Activated CD8-positive, alpha-beta memory T cell treated with anti-CD3 and anti-CD28 coated beads, Interleukin-2, amount 10 ng/mL, durations not matched to agents 7 days and 5 days (primary cell): ENCODE results near the gene DNAH6. TPM values are rescaled to one million over a fixed set of nuclear protein-coding genes. Genes with fewer than 3 reads are reported as not detected.
A peak's percentile ranks its signal among the peaks of the same experiment; 100 is the strongest.

ENCODE experiments used
- ATAC-seq: fragments of 150-1000 bp; cut with Tn5 transposase; one replicate; pipeline ENCODE4 v1.10.0; 2021; ENCODE audit warnings: moderate library complexity
- CTCF ChIA-PET: fragments of 350-600 bp; sonication (Branson Sonifier 250); formaldehyde crosslinking; loops from one replicate; lab custom pipeline; 2021; ENCODE audit warnings: antibody characterized with exemption; lab: Charles Lee
- DNase-seq: peaks from one replicate; pipeline ENCODE4 v3.0.0-alpha.2; 2020
- H3K27ac Mint-ChIP-seq: one replicate; pipeline ENCODE4 v1.8.0; 2021; ENCODE audit warnings: mild to moderate bottlenecking, mixed read lengths
- H3K27me3 Mint-ChIP-seq: one replicate; pipeline ENCODE4 v1.8.0; 2021; ENCODE audit warnings: mixed read lengths
- H3K36me3 Mint-ChIP-seq: one replicate; pipeline ENCODE4 v1.8.0; 2021; ENCODE audit warnings: mild to moderate bottlenecking, mixed read lengths
- H3K4me1 Mint-ChIP-seq: one replicate; pipeline ENCODE4 v1.8.0; 2021; ENCODE audit warnings: mixed read lengths
- H3K4me3 Mint-ChIP-seq: one replicate; pipeline ENCODE4 v1.8.0; 2021; ENCODE audit warnings: mild to moderate bottlenecking, moderate library complexity, mixed read lengths
- H3K9me3 Mint-ChIP-seq: one replicate; pipeline ENCODE4 v1.8.0; 2022; ENCODE audit warnings: low read depth, mixed read lengths
- total RNA-seq, 2 experiments: library from RNA; stranded (reverse); gene quantifications; one replicate each; pipeline ENCODE4 v1.2.3, GENCODE V29; 2021

DNAH6 gene
- total RNA-seq, 2 experiments from 2014 or later: 0.63 to 0.85 TPM

- Mint-ChIP-seq H3K27me3 (no peaks in the 10 kb centered on the region), H3K9me3 (peaks cover 4% of the 10 kb centered on the region), H3K4me1 (peaks cover 5% of the 10 kb centered on the region), H3K27ac (no peak overlapping the region), H3K4me3 (no peak overlapping the region), H3K36me3 (no peaks in the 10 kb centered on the region)
- no peak for DNase-seq
- no peak for ATAC-seq
- CTCF ChIA-PET: no interaction called here
Observed at GRCh38 chr2:84792856-84793522, 276.7 kb downstream of the DNAH6 start.

DNA sequence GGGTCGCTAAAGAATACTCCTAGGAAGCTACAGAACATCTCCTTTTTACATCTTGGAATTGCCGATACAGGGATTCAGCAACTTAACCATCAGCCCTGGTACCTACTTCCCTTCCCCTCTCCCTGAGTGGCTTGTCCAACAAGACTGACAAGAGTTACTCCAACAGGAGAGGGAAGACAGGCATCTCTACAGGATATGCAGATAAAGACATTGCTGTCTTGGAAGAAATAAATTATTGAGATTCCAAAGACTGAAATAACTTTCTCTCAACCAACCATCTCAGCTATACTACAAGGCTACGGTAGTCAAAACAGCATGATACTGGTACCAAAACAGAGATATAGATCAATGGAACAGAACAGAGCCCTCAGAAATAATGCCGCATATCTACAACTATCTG, 277.3 kb downstream of the DNAH6 start:
- H3K9me3 Mint-ChIP-seq: peaks cover 4% of the 10 kb centered on the region
- H3K27ac Mint-ChIP-seq: no peak overlapping the region
- no peaks in the 10 kb centered on the region for H3K27me3 Mint-ChIP-seq
- H3K4me3 Mint-ChIP-seq: no peak overlapping the region
- DNase-seq (no peak), ATAC-seq (no peak)
- H3K4me1 Mint-ChIP-seq: peaks cover 5% of the 10 kb centered on the region
- CTCF ChIA-PET: no interaction called here
- no peaks in the 10 kb centered on the region for H3K36me3 Mint-ChIP-seq

DNA sequence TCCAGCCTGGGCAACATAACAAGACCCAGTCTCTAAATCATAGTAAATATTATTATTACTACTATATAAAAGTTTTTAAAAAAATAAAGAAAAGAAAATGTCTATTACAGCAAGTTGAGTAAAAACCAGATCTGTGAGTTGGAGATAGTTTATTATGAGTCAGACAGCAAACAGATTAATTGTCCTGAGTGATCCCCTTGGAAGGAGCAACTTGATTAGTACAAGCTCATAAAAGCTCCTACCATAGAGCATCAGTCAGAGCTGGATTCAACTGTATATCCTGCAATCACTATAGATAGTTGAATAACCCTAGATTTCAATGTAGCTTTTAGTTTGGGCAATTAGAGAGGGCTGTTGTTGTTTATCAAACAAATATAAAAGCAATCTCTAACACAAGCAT, 280.5 kb downstream of the DNAH6 start:
- H3K9me3 Mint-ChIP-seq: peaks cover 4% of the 10 kb centered on the region
- H3K4me1 Mint-ChIP-seq: peaks cover 14% of the 10 kb centered on the region
- DNase-seq (no peak), ATAC-seq (no peak)
- no peak overlapping the region for H3K4me3 Mint-ChIP-seq
- H3K27me3 Mint-ChIP-seq: no peaks in the 10 kb centered on the region
- CTCF ChIA-PET: interaction anchor here (1.2 to 1.4 kb wide), 3 partner anchors 7 to 55 kb away, joined by 3 read pairs; no protein-coding TSS in a partner anchor
- H3K36me3 Mint-ChIP-seq: peaks cover 2% of the 10 kb centered on the region
- no peak overlapping the region for H3K27ac Mint-ChIP-seq

DNA sequence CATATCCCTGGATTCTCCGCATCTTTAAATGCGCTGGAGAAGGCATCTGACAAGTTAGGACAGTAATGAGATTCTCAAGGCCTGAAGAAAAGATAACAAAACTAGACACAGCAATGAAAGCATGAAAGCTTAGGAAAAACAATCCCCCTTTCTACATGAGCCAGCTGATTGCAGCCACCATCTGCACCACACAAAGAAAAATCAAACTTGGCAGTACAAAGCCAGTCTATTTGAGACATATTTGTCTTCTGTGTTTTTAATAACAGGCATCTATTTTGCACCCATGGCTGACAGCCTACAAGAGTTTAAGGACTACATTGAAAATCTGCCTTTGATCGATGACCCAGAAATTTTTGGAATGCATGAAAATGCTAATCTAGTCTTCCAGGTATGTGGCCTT, 281.0 kb downstream of the DNAH6 start:
- H3K27ac Mint-ChIP-seq: no peak overlapping the region
- peaks cover 6% of the 10 kb centered on the region for H3K9me3 Mint-ChIP-seq
- no peak overlapping the region for H3K4me3 Mint-ChIP-seq
- ATAC-seq (no peak), DNase-seq (no peak)
- CTCF ChIA-PET: interaction anchor here (1.2 to 1.4 kb wide), 2 partner anchors 14 to 55 kb away, joined by 3 read pairs; no protein-coding TSS in a partner anchor
- H3K36me3 Mint-ChIP-seq: peaks cover 6% of the 10 kb centered on the region
- H3K27me3 Mint-ChIP-seq: no peaks in the 10 kb centered on the region
- peaks cover 14% of the 10 kb centered on the region for H3K4me1 Mint-ChIP-seq

GRCh38 chr2:84799772-84800171, 283.5 kb downstream of the DNAH6 start:
- peak overlapping the region; percentile 50 for H3K4me3 Mint-ChIP-seq
- peak overlapping the region; percentile 64 for H3K27ac Mint-ChIP-seq
- H3K27me3 Mint-ChIP-seq: no peaks in the 10 kb centered on the region
- peaks cover 2% of the 10 kb centered on the region for H3K9me3 Mint-ChIP-seq
- DNase-seq (no peak), ATAC-seq (no peak)
- CTCF ChIA-PET: interaction anchor here (1.0 to 1.5 kb wide), 2 partner anchors 15 to 59 kb away, joined by 3 to 6 read pairs; no protein-coding TSS in a partner anchor
- H3K4me1 Mint-ChIP-seq: peaks cover 11% of the 10 kb centered on the region
- H3K36me3 Mint-ChIP-seq: peaks cover 6% of the 10 kb centered on the region

DNA sequence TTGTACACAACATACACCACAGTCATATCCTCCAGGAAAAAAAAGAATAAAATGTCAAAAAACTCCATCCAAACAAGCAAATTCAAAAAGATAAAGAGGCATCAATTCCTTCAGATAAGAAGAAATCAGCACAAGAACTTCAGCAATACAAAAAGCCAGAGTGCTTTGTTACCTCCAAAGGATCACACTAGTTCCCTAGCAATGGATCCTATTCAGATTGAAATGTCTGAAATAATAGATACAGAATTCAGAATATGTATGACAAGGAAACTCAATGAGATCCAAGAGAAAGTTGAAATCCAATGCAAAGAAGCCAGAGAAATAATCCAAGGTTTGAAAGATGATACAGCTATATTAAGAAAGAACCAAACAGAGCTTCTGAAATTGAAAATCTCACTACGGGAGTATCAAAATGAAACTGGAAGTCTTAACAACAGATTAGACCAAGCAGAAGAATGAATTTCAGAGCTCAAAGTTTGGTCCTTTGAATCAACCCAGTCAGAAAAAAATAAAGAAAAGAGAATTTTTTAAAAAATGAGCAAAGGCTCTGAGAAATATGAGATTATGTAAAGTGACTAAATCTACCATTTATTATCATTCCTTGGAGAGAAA, 284.0 kb downstream of the DNAH6 start:
- Mint-ChIP-seq H3K4me1 (peaks cover 11% of the 10 kb centered on the region), H3K27me3 (no peaks in the 10 kb centered on the region), H3K9me3 (peaks cover 2% of the 10 kb centered on the region), H3K4me3 (peak overlapping the region; percentile 50), H3K27ac (peak overlapping the region; percentile 64), H3K36me3 (peaks cover 6% of the 10 kb centered on the region)
- ATAC-seq: no peak
- CTCF ChIA-PET: interaction anchor here (0.9 to 1.0 kb wide), 2 partner anchors 18 to 59 kb away, joined by 3 to 6 read pairs; no protein-coding TSS in a partner anchor
- DNase-seq: no peak

- CTCF ChIA-PET: no interaction called here
- no peak overlapping the region for H3K27ac Mint-ChIP-seq
- H3K27me3 Mint-ChIP-seq: no peaks in the 10 kb centered on the region
- H3K36me3 Mint-ChIP-seq: peaks cover 6% of the 10 kb centered on the region
- no peak for DNase-seq
- ATAC-seq: no peak
- H3K9me3 Mint-ChIP-seq: peaks cover 2% of the 10 kb centered on the region
- peaks cover 10% of the 10 kb centered on the region for H3K4me1 Mint-ChIP-seq
- H3K4me3 Mint-ChIP-seq: no peak overlapping the region
Observed at GRCh38 chr2:84801811-84802210, 285.5 kb downstream of the DNAH6 start.

GRCh38 chr2:84805250-84805958, 289.1 kb downstream of the DNAH6 start:
- Mint-ChIP-seq H3K4me3 (no peak overlapping the region), H3K9me3 (peaks cover 2% of the 10 kb centered on the region), H3K27me3 (no peaks in the 10 kb centered on the region), H3K4me1 (peaks cover 2% of the 10 kb centered on the region), H3K36me3 (peaks cover 6% of the 10 kb centered on the region), H3K27ac (no peak overlapping the region)
- CTCF ChIA-PET: interaction anchor here (0.8 kb wide), 1 partner anchor 41 kb away, joined by 3 read pairs; no protein-coding TSS in a partner anchor
- DNase-seq (no peak), ATAC-seq (no peak)

- peaks cover 2% of the 10 kb centered on the region for H3K9me3 Mint-ChIP-seq
- CTCF ChIA-PET: no interaction called here
- no peak for ATAC-seq
- H3K4me3 Mint-ChIP-seq: no peak overlapping the region
- no peaks in the 10 kb centered on the region for H3K27me3 Mint-ChIP-seq
- no peak for DNase-seq
- no peaks in the 10 kb centered on the region for H3K4me1 Mint-ChIP-seq
- H3K27ac Mint-ChIP-seq: no peak overlapping the region
- H3K36me3 Mint-ChIP-seq: peaks cover 1% of the 10 kb centered on the region
Observed at GRCh38 chr2:84807063-84807485, 290.8 kb downstream of the DNAH6 start.

GRCh38 chr2:84808279-84808678, 292.0 kb downstream of the DNAH6 start:
- no peak for DNase-seq
- Mint-ChIP-seq H3K27ac (no peak overlapping the region), H3K4me3 (no peak overlapping the region), H3K4me1 (no peaks in the 10 kb centered on the region), H3K9me3 (no peaks in the 10 kb centered on the region), H3K27me3 (peaks cover 3% of the 10 kb centered on the region), H3K36me3 (no peaks in the 10 kb centered on the region)
- CTCF ChIA-PET: no interaction called here
- no peak for ATAC-seq

DNA sequence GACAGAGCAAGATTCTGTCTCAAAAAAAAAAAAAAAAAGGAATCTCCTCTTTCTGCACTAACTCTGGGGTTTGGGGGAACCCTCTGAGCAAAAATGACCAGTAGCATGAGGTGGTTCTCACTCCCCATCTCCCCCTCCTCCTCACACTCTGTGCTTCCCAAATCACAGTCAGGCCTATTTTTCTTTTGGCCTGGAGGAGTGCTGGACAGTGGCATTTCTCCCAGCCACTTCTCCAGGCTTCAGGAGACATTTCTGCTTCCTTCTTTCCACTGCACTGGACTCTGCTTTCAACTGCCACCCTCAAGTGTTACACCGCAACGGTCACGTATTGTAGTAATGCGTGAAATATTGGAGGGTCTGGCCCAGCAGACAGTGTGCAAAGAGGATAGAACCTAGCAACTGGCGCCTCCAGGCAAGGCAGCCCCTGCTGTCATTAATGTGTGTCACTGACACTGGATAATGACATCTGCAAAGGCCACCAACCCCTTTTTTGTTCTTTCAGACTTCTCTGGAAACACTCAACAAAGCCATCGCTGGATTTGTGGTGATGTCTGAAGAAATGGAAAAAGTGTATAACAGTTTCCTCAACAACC, 295.6 kb downstream of the DNAH6 start:
- CTCF ChIA-PET: no interaction called here
- H3K4me1 Mint-ChIP-seq: peaks cover 9% of the 10 kb centered on the region
- H3K4me3 Mint-ChIP-seq: no peak overlapping the region
- ATAC-seq (no peak), DNase-seq (no peak)
- H3K27me3 Mint-ChIP-seq: peaks cover 5% of the 10 kb centered on the region
- H3K36me3 Mint-ChIP-seq: peaks cover 3% of the 10 kb centered on the region
- no peaks in the 10 kb centered on the region for H3K9me3 Mint-ChIP-seq
- no peak overlapping the region for H3K27ac Mint-ChIP-seq

GRCh38 chr2:84815146-84815545, 298.8 kb downstream of the DNAH6 start:
- Mint-ChIP-seq H3K4me1 (peaks cover 22% of the 10 kb centered on the region), H3K27me3 (peaks cover 5% of the 10 kb centered on the region)

DNA sequence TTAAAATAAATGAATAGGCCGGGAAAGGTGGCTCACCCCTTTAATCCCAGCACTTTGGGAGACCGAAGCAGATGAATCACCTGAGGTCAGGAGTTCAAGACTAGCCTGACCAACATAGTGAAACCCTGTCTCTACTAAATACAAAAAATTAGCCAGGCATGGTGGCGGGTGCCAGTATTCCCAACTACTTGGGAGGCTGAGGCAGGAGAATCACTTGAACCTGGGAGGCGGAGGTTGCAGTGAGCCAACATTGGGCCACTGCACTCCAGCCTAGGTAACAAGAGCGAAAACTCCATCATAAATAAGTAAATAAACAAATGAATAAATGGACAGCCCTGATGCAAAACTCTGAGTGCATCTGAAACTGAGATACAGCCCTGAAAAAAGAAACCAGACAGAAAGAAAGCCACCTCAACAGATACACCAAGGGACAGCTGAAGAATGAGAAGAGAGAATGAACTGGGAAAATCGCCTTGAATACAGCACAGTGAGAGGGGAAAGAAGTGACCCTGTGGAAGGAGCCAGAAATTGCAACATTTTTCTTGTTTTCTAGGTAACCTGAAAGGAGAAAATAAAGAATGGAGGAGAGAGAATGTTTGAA, 300.2 kb downstream of the DNAH6 start:
- CTCF ChIA-PET: no interaction called here
- no peak for DNase-seq
- Mint-ChIP-seq H3K27me3 (peaks cover 5% of the 10 kb centered on the region), H3K4me1 (peaks cover 24% of the 10 kb centered on the region), H3K27ac (no peak overlapping the region), H3K36me3 (peaks cover 3% of the 10 kb centered on the region), H3K9me3 (no peaks in the 10 kb centered on the region), H3K4me3 (no peak overlapping the region)
- ATAC-seq: no peak

More at GRCh38 chr2:84815146-84815545, 298.8 kb downstream of the DNAH6 start:
- Mint-ChIP-seq H3K36me3 (peaks cover 3% of the 10 kb centered on the region), H3K4me3 (no peak overlapping the region), H3K27ac (no peak overlapping the region), H3K9me3 (no peaks in the 10 kb centered on the region)
- ATAC-seq: no peak
- CTCF ChIA-PET: interaction anchor here (0.9 to 1.6 kb wide), 3 partner anchors 43 to 110 kb away, joined by 3 read pairs; no protein-coding TSS in a partner anchor
- no peak for DNase-seq
